Lower leg skin (tissue), 3 donors: Measurements from ENCODE around the gene GRAP2.

ENCODE experiments used
- POLR2A ChIP-seq, 2 donors: fragments of 450-650 bp; IDR thresholded peaks; one replicate each; pipeline ENCODE4 v1.6.1; 2016 to 2017; ENCODE audit warnings: antibody characterized with exemption in 2 of 2, mild to moderate bottlenecking in 1 of 2, moderate library complexity in 1 of 2
- TF ChIP-seq, protein P1 (sequence below), 3 donors: fragments of 450-650 bp; IDR thresholded peaks; one replicate each; pipeline ENCODE4 v1.5.1; 2016; ENCODE audit warnings: antibody characterized with exemption in 3 of 3, mild to moderate bottlenecking in 3 of 3, moderate library complexity in 2 of 3

DNA sequence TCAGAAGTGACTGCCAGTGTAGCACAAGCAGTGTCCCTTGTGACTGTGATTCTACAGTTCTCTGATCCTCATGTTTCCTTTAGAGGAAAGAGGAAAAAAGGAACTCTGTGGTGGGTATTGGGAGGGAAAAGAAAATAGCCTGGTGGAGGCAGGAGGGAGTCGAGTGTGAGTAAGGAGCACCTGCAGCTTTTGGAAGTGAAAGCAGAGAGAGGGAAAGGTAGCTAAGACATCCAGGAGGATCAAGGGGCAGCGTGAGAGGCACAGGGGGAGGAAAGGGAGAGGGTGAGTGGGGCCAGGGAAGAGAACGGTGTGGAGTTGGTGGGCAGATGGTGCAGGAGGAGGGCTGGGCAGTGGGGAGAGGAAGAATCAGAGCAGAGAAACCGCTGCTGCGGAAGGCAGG is 71.8 kb downstream of the GRAP2 start:
- TF ChIP-seq, protein P1, sequence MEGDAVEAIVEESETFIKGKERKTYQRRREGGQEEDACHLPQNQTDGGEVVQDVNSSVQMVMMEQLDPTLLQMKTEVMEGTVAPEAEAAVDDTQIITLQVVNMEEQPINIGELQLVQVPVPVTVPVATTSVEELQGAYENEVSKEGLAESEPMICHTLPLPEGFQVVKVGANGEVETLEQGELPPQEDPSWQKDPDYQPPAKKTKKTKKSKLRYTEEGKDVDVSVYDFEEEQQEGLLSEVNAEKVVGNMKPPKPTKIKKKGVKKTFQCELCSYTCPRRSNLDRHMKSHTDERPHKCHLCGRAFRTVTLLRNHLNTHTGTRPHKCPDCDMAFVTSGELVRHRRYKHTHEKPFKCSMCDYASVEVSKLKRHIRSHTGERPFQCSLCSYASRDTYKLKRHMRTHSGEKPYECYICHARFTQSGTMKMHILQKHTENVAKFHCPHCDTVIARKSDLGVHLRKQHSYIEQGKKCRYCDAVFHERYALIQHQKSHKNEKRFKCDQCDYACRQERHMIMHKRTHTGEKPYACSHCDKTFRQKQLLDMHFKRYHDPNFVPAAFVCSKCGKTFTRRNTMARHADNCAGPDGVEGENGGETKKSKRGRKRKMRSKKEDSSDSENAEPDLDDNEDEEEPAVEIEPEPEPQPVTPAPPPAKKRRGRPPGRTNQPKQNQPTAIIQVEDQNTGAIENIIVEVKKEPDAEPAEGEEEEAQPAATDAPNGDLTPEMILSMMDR (IDR thresholded peaks at IDR 0.05): no peak
- no peak for TF ChIP-seq POLR2A (IDR thresholded peaks at IDR 0.05)
